H1 (cell line): ENCODE results near the gene VSIR. TPM values are rescaled to one million over a fixed set of nuclear protein-coding genes. Genes with fewer than 3 reads are reported as not detected.
A peak's percentile ranks its signal among the peaks of the same experiment; 100 is the strongest.

Experiments used
- CTCF ChIA-PET: fragments of 300-600 bp; sonication (Branson Sonifier 250); formaldehyde crosslinking; loops from one replicate; lab custom pipeline; 2021; ENCODE audit not compliant: partially characterized antibody; lab: Charles Lee
- POLR2A ChIA-PET: fragments of 300-600 bp; sonication (Branson Sonifier 250); formaldehyde crosslinking; loops from one replicate; lab custom pipeline; 2021; ENCODE audit warnings: inconsistent platforms; ENCODE audit not compliant: partially characterized antibody; lab: Charles Lee
- DNase-seq, 2 experiments: peaks; one replicate each; pipeline versions ENCODE4 v3.0.0 to v3.0.0-alpha.2; 2010 to 2022; ENCODE audit warnings: low spot score in 2 of 2, low read depth in 1 of 2, mixed read lengths in 1 of 2
- FAIRE-seq: peaks from 2 replicates; lab custom pipeline; 2011; peaks lifted over from hg19 to GRCh38; lab: Jason Lieb, UNC
- H2AFZ ChIP-seq: 2 replicates; pipeline ENCODE4 v1.8.1; 2012; ENCODE audit warnings: low read length, inconsistent platforms
- H2AK5ac ChIP-seq: 2 replicates; pipeline ENCODE4 v1.6.1; 2013; ENCODE audit warnings: low read depth, low read length
- H2BK120ac ChIP-seq: replicated peaks from 2 replicates; pipeline ENCODE3; 2013; ENCODE audit warnings: low read depth, low read length, inconsistent platforms
- H2BK12ac ChIP-seq: 2 replicates; pipeline ENCODE4 v1.6.1; 2013; ENCODE audit warnings: low read depth, low read length
- H2BK15ac ChIP-seq: 2 replicates; pipeline ENCODE4 v1.6.1; 2013; ENCODE audit warnings: low read length
- H2BK20ac ChIP-seq: 2 replicates; pipeline ENCODE4 v1.6.1; 2013; ENCODE audit warnings: low read length
- H2BK5ac ChIP-seq: 2 replicates; pipeline ENCODE4 v1.6.1; 2013; ENCODE audit warnings: low read depth, low read length
- H3K14ac ChIP-seq: 2 replicates; pipeline ENCODE4 v1.6.1; 2013; ENCODE audit warnings: inconsistent platforms; ENCODE audit not compliant: insufficient read length
- H3K18ac ChIP-seq: 2 replicates; pipeline ENCODE4 v1.6.1; 2013; ENCODE audit warnings: low read length; ENCODE audit errors: extremely low read depth
- H3K23ac ChIP-seq: 2 replicates; pipeline ENCODE4 v1.6.1; 2013; ENCODE audit warnings: inconsistent platforms; ENCODE audit not compliant: insufficient read length
- H3K23me2 ChIP-seq: 2 replicates; pipeline ENCODE4 v1.6.1; 2013; ENCODE audit warnings: low read depth, low read length
- H3K27ac ChIP-seq: 2 replicates; pipeline ENCODE4 v1.6.1; 2011; ENCODE audit warnings: low read depth, low read length, inconsistent platforms
- H3K27me3 ChIP-seq, 4 experiments: replicated peaks in 1 of 4; 1 replicate in 1 of 4; 2 replicates in 3 of 4; pipeline versions ENCODE4 v1.6.1 to v1.8.1; 2011 to 2013; ENCODE audit warnings: low read length in 3 of 4, mild to moderate bottlenecking in 3 of 4, inconsistent platforms in 2 of 4, mixed read lengths in 2 of 4, moderate library complexity in 1 of 4; ENCODE audit not compliant: control insufficient read depth in 3 of 4, insufficient read depth in 3 of 4; ENCODE audit errors: extremely low read depth in 1 of 4
- H3K36me3 ChIP-seq, 4 experiments: 2 replicates each; pipeline versions ENCODE4 v1.6.1 to v1.8.1; 2011 to 2013; ENCODE audit warnings: mild to moderate bottlenecking in 4 of 4, low read length in 3 of 4, moderate library complexity in 2 of 4, control low read depth in 1 of 4, inconsistent platforms in 1 of 4; ENCODE audit not compliant: insufficient read depth in 4 of 4, control insufficient read depth in 2 of 4
- H3K4ac ChIP-seq: replicated peaks from 2 replicates; pipeline ENCODE3; 2013; ENCODE audit warnings: low read length, low read depth, mixed read lengths, inconsistent platforms; ENCODE audit not compliant: insufficient read length
- H3K4me1 ChIP-seq, 4 experiments: replicated peaks in 1 of 4; 1 replicate in 1 of 4; 2 replicates in 3 of 4; pipeline versions ENCODE4 v1.6.1 to v1.8.1; 2011 to 2013; ENCODE audit warnings: low read length in 3 of 4, inconsistent platforms in 2 of 4, mixed read lengths in 1 of 4; ENCODE audit not compliant: insufficient read depth in 4 of 4, control insufficient read depth in 3 of 4
- H3K4me2 ChIP-seq, 2 experiments: 2 replicates each; pipeline versions ENCODE4 v1.6.1 to v1.8.1; 2011 to 2013; ENCODE audit warnings: low read depth in 2 of 2, low read length in 2 of 2, control low read depth in 1 of 2, inconsistent platforms in 1 of 2, mild to moderate bottlenecking in 1 of 2; ENCODE audit not compliant: insufficient read depth in 1 of 2
- H3K4me3 ChIP-seq, 4 experiments: fragments of 200-600, 300-600 bp in 1 of 4; sonication (generic), shearing (Covaris generic), sonication (Bioruptor Twin) in 1 of 4; 2 replicates each; pipeline versions ENCODE4 v1.5.1 to v1.8.1; 2011 to 2016; ENCODE audit warnings: low read length in 4 of 4, low read depth in 3 of 4, control low read depth in 2 of 4, inconsistent platforms in 2 of 4, mild to moderate bottlenecking in 2 of 4, mixed read lengths in 1 of 4, moderate library complexity in 1 of 4; ENCODE audit not compliant: insufficient read depth in 2 of 4; ENCODE audit errors: extremely low read depth in 1 of 4
- H3K56ac ChIP-seq: replicated peaks from 2 replicates; pipeline ENCODE3; 2013; ENCODE audit warnings: low read depth, mild to moderate bottlenecking, mixed read lengths, low read length, inconsistent platforms; ENCODE audit not compliant: insufficient read length
- H3K79me1 ChIP-seq: 2 replicates; pipeline ENCODE4 v1.6.1; 2013; ENCODE audit warnings: low read depth, low read length, control low read depth
- H3K79me2 ChIP-seq, 2 experiments: 2 replicates each; pipeline versions ENCODE4 v1.6.1 to v1.8.1; 2012 to 2013; ENCODE audit warnings: low read length in 2 of 2, mild to moderate bottlenecking in 2 of 2, inconsistent platforms in 1 of 2; ENCODE audit not compliant: insufficient read depth in 2 of 2, control insufficient read depth in 1 of 2
- H3K9ac ChIP-seq, 4 experiments: replicated peaks in 1 of 4; 1 replicate in 1 of 4; 2 replicates in 3 of 4; pipeline versions ENCODE4 v1.6.1 to v1.8.1; 2011 to 2013; ENCODE audit warnings: low read depth in 3 of 4, low read length in 3 of 4, control low read depth in 2 of 4, mild to moderate bottlenecking in 2 of 4, moderate library complexity in 2 of 4, inconsistent platforms in 1 of 4; ENCODE audit errors: extremely low read depth in 1 of 4
- H3K9me3 ChIP-seq, 2 experiments: 2 replicates each; pipeline versions ENCODE4 v1.6.1 to v1.8.1; 2012 to 2013; ENCODE audit warnings: mild to moderate bottlenecking in 2 of 2, moderate library complexity in 2 of 2, control low read depth in 1 of 2, inconsistent platforms in 1 of 2, low read depth in 1 of 2, low read length in 1 of 2, mixed read lengths in 1 of 2; ENCODE audit not compliant: insufficient read depth in 2 of 2
- H4K20me1 ChIP-seq, 2 experiments: replicated peaks in 1 of 2; 2 replicates each; pipeline versions ENCODE3 to v1.8.1; 2011 to 2013; ENCODE audit warnings: inconsistent platforms in 2 of 2, low read length in 2 of 2, mild to moderate bottlenecking in 1 of 2; ENCODE audit not compliant: insufficient read depth in 2 of 2, control insufficient read depth in 1 of 2
- H4K5ac ChIP-seq: 2 replicates; pipeline ENCODE4 v1.6.1; 2013; ENCODE audit warnings: low read length, low read depth, mixed read lengths, inconsistent platforms; ENCODE audit not compliant: insufficient read length
- H4K8ac ChIP-seq: 2 replicates; pipeline ENCODE4 v1.8.0; 2013; ENCODE audit warnings: mild to moderate bottlenecking, moderate library complexity, low read length, inconsistent platforms; ENCODE audit not compliant: insufficient read depth; ENCODE audit errors: extremely low read depth
- H4K91ac ChIP-seq: replicated peaks from 2 replicates; pipeline ENCODE3; 2013; ENCODE audit warnings: low read length, mixed read lengths, inconsistent platforms; ENCODE audit not compliant: insufficient read length
- EZH2 ChIP-seq: fragments of 200-600 bp; sonication (generic); IDR thresholded peaks from 2 replicates; pipeline ENCODE4 v1.7.1; 2012; ENCODE audit warnings: low read depth, mild to moderate bottlenecking, moderate library complexity, low read length, inconsistent platforms; ENCODE audit not compliant: severe bottlenecking
- MAFK ChIP-seq: IDR thresholded peaks from 2 replicates; pipeline ENCODE4 v1.6.1; 2012; ENCODE audit warnings: low read depth, mild to moderate bottlenecking, improper control_type of control experiment, low read length
- NANOG ChIP-seq: IDR thresholded peaks from 2 replicates; pipeline ENCODE4 v1.6.1; 2011; ENCODE audit warnings: low read length, low read depth, mild to moderate bottlenecking, inconsistent platforms; ENCODE audit not compliant: insufficient read depth, poor library complexity, severe bottlenecking
- PHF8 ChIP-seq: fragments of 200-600 bp; sonication (generic); conservative IDR thresholded peaks from 2 replicates; pipeline ENCODE4 v1.7.1; 2012; ENCODE audit warnings: low read depth, mild to moderate bottlenecking, inconsistent platforms, low read length, moderate library complexity
- POU5F1 ChIP-seq: IDR thresholded peaks from 2 replicates; pipeline ENCODE4 v1.6.1; 2011; ENCODE audit warnings: low read depth, mild to moderate bottlenecking, low read length, moderate library complexity
- RFX5 ChIP-seq: IDR thresholded peaks from 2 replicates; pipeline ENCODE4 v1.6.1; 2011; ENCODE audit warnings: low read depth, low read length, improper control_type of control experiment, borderline replicate concordance
- WGBS, 2 experiments: shearing (Covaris generic) in 1 of 2; methylation state at CpG; one replicate each; pipeline versions ENCODE4 v1.1.6 to v1.1.7; 2013 to 2015; ENCODE audit warnings: low lambda C conversion rate in 2 of 2, mixed read lengths in 2 of 2, inconsistent platforms in 1 of 2, low coverage in 1 of 2, missing lambda C conversion rate in 1 of 2; ENCODE audit not compliant: insufficient replicate concordance in 2 of 2, insufficient coverage in 1 of 2, insufficient read length in 1 of 2; ENCODE audit errors: extremely low coverage in 1 of 2, missing lambda C conversion rate in 1 of 2; 5-methylcytosine and 5-hydroxymethylcytosine counted together
- long read RNA-seq, 2 experiments: library from RNA in 1 of 2; library from capped mRNA in 1 of 2; stranded (forward); transcript quantifications; one replicate each; pipeline ENCODE4 v2.0.0, GENCODE V29; 2021; ENCODE audit warnings: inconsistent platforms in 1 of 2
- polyA minus RNA-seq, 3 experiments: library from RNA; depleted of rRNA, polyadenylated mRNA; stranded (reverse); fragments of >200 nt; gene quantifications; 1 replicate in 2 of 3; 2 replicates in 1 of 3; pipeline ENCODE4 v1.2.3, GENCODE V29; 2011
- polyA plus RNA-seq, 7 experiments: library from polyadenylated mRNA; depleted of rRNA in 3 of 7; stranded (reverse) in 5 of 7; unstranded in 2 of 7; fragments of >200 nt in 5 of 7; fragments of 200-250 nt in 2 of 7; gene quantifications; 1 replicate in 5 of 7; 2 replicates in 1 of 7; 4 replicates in 1 of 7; pipeline versions ENCODE4 v1.2.1 to v1.2.3, GENCODE V29; 2011 to 2013; ENCODE audit warnings: missing spikeins in 2 of 7, mixed read lengths in 2 of 7
- total RNA-seq: library from RNA; stranded (reverse); fragmentation: NEBNext Ultra II Directional; extraction: Animal tissue kit (Norgen Biotek cat#: 25700); gene quantifications from 2 replicates; pipeline ENCODE4 v1.2.1, GENCODE V29; 2021
- TF ChIP-seq, protein P1 (sequence below): IDR thresholded peaks from 2 replicates; pipeline ENCODE4 v1.6.1; 2011; ENCODE audit warnings: low read length, improper control_type of control experiment

VSIR gene
- total RNA-seq (not detected in 2 replicates), polyA plus RNA-seq (2011; rRNA removed) (0.33 and 0.75 TPM in 2 replicates), polyA minus RNA-seq (2011; rRNA and poly(A)+ RNA removed) (0.17 and 0.35 TPM in 2 replicates)
- 0.06 TPM for polyA plus RNA-seq (2011; cell fraction: cytosol; rRNA removed)
- polyA plus RNA-seq (2011; cell fraction: nucleus; rRNA removed) = 0.56 TPM
- 0.08 to 0.32 TPM (median 0.29 TPM) in 3 of 4 replicates, not detected in the other for polyA plus RNA-seq (2012, experiment 1 of 2)
- polyA plus RNA-seq (2012, experiment 2 of 2) = 0.22 TPM
- 0.34 TPM for polyA plus RNA-seq (2013, experiment 1 of 2)
- 0.42 TPM for polyA plus RNA-seq (2013, experiment 2 of 2)
- polyA minus RNA-seq (2011; cell fraction: cytosol; rRNA and poly(A)+ RNA removed) = 1.0 TPM
- polyA minus RNA-seq (2011; cell fraction: nucleus; rRNA and poly(A)+ RNA removed) = 0.90 TPM
- long read RNA-seq, experiment 1 = 0 reads
- long read RNA-seq, experiment 2 = 0 reads

DNA sequence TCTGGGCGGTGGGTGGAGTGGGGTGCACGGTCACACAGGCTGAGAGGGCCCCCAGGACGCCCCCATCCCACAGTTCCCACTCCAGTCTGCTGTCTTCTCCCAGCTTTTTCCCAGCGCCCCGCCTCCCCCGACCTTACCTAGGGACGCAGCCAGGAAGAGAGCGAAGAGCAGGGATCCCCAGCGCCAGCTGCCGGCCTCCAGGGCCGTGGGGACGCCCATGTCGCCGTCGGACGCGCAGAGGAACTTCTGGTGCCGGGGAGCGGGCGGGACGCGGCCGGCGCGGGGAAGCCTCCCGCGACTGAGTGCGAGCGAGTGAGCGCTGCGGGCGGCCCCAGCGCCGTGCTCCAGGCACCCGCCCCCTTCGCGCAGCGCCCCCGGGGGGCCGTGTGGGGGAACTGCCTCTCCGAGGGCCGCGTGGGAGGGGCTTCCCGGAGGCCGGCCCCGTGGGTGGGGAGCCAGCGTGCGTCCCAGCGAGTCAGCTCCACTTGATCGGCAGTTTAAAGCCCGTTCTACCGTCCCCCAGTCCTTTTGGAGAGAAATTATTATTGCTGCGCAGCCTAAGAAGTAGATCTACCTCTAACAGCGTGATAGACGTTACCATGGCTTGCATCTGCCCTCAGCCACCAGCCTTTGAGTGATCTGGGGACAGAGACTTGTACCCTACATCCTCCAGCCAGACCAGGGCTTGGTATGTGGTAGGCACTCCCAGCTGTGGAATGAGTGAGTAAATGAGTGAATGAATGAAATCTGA lies at the start of gene VSIR:
VSIR (minus strand) TSS at position 300 of the 751 bp plus-strand sequence; CDS start at position 219, 81 bp downstream.
- Histone ChIP-seq H3K4me3 (peak within 1 kb of the TSS; percentile 34 to 66 (median 36)), H2BK120ac (no peak within 1 kb of the TSS), H3K79me1 (no peaks in the 10 kb centered on the region; the same call in 1 of the 2 replicates), H3K27ac (no peak within 1 kb of the TSS), H3K4me2 (peak within 1 kb of the TSS; percentile 50 to 71), H2BK20ac (no peak within 1 kb of the TSS), H4K20me1 (peaks cover 0 to 2% of the 10 kb centered on the region in 2 experiments), H3K9ac (0 out of 7 replicates have a peak within 1 kb of the TSS, but pooled peaks of 1 of the 4 experiments have one; percentile 8), H3K18ac (no peak within 1 kb of the TSS), H4K8ac (peak within 1 kb of the TSS; percentile 75; the same call in 1 of the 2 replicates), H2AK5ac (no peak within 1 kb of the TSS), H4K91ac (peak within 1 kb of the TSS; percentile 77), H2BK12ac (peak within 1 kb of the TSS; percentile 19; the same call in 1 of the 2 replicates), H3K4me1 (peaks cover 0 to 7% (median under 1%) of the 10 kb centered on the region in 4 experiments; a peak in 3 of 7 replicates), H3K4ac (no peak within 1 kb of the TSS), H3K23me2 (no peaks in the 10 kb centered on the region; the same call in 1 of the 2 replicates), H3K79me2 (no peaks in the 10 kb centered on the region), H3K9me3 (0 out of 4 replicates have a peak, but pooled peaks cover 0 to 6% of the 10 kb centered on the region in 2 experiments), H3K27me3 (peaks cover 3 to 23% (median 16%) of the 10 kb centered on the region in 4 experiments; a peak in 6 of 7 replicates), H4K5ac (no peak within 1 kb of the TSS), H3K36me3 (no peaks in the 10 kb centered on the region), H3K14ac (no peak within 1 kb of the TSS), H2BK5ac (no peak within 1 kb of the TSS), H2AFZ (peak within 1 kb of the TSS; percentile 48; the same call in 1 of the 2 replicates), H3K56ac (peak within 1 kb of the TSS; percentile 60), H2BK15ac (no peak within 1 kb of the TSS), H3K23ac (no peak within 1 kb of the TSS)
- ChIA-PET POLR2A (interaction anchor here (0.6 to 1.5 kb wide), 4 partner anchors 42 to 479 kb away, joined by 3 to 4 read pairs (median 4); partner anchors contain the start of gene PSAP), CTCF (interaction anchor here (0.6 to 7.1 kb wide), 41 partner anchors 8 to 481 kb away, joined by 3 to 44 read pairs (median 4); partner anchors contain the start of genes ANAPC16 and ASCC1)
- FAIRE-seq (no peak), DNase-seq (peak in 1 of 2 experiments; percentile 95)
- 8% methylated on average over 30 of the region's 55 CpGs; no CpG with 5 or more reads in 1 of the 2 experiments for WGBS, 2 experiments
- TF ChIP-seq MAFK (no peak), PHF8 (peak; percentile 31; the same call in 1 of the 2 replicates), EZH2 (no peak), NANOG (no peak), RFX5 (no peak), POU5F1 (no peak)
- TF ChIP-seq, protein P1, sequence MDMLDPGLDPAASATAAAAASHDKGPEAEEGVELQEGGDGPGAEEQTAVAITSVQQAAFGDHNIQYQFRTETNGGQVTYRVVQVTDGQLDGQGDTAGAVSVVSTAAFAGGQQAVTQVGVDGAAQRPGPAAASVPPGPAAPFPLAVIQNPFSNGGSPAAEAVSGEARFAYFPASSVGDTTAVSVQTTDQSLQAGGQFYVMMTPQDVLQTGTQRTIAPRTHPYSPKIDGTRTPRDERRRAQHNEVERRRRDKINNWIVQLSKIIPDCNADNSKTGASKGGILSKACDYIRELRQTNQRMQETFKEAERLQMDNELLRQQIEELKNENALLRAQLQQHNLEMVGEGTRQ = no peak
